Stimulated activated CD4-positive, alpha-beta T cell treated with anti-CD3 and anti-CD28 coated beads, Interleukin-4, amount 100 ng/mL, for 48 hours (primary cell): ENCODE measurements around the gene ONECUT3.

Source experiments
- DNase-seq, 2 donors: peaks; one replicate each; pipeline ENCODE4 v3.0.0-alpha.2; 2020; ENCODE audit warnings: low read depth in 2 of 2

Gene ONECUT3

GRCh38 chr19:1739960-1740629 is 13.2 kb upstream of the ONECUT3 start:
- DNase-seq = no peak

DNA sequence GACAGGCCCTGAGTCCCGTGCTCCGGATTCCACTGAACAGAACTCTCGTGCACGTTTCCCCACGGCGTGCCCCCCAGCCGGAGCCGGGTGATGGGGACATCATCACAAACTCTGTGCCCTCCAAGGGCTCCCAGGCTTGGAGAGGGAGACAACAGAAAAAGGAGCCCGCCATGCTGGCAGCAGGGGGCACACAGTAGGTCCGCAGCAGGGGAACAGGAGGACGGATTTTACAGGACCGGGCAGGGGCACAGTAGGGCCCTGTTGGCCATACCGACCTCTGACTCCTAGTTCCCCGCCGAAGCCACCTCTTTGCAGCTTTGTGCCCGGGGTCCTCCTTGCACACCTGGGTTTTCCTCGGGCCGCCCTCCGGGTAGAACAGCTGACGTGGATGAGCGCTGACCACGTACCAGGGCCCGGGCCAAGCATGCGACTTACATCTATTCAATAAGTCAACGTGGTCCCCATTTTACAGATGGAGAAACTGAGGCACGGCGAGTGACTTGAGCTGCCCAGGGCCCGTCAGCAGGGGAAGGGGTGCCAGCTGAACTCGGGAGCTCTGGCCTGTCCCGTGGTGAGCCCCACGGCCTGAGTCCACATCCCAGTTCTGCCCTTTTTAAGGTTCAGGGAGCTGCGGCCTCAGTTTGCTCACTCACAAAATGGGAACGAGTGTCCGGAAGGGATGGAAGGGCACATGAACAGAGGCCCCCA is 10.2 kb upstream of the ONECUT3 start:
- no peak for DNase-seq

- no peak for DNase-seq
These were observed 9.1 kb upstream of the ONECUT3 start for GRCh38 chr19:1744133-1744665.

DNA sequence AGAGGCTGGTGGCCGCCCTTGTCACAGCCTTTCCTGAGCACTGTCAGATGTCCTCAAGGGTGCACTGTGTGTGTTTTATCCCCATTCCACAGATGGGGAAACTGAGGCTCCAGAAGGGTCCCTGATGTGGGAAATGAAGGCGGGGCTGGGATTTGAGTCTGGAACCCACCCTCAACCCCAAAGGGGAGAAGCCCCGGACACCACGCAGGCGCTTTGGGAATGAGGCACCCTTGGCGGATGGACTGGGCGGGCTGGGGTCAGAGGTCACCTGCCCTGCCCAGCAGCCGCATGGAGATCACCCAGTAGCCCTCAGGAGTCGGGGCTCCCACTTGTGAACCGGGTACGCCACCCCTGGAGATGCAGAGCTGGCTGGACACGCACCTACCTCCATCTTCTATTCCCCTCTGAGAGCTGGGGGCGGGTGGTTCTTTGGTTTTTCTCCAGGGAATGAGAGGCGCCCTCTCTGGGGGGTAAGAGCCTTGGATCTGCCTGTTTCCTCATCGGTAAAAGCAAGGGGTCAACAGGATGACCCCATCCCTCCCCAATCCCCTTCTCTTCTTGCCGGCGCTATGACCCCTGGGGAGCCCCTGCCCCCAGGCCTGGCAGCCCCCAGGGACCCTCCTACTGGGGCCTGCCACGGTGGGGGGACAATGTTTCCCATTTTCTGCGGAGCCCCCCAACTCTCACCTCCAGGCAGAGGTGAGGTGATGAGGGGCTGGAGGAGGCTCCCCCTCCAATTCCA is 8.3 kb upstream of the ONECUT3 start:
- DNase-seq = no peak

DNA sequence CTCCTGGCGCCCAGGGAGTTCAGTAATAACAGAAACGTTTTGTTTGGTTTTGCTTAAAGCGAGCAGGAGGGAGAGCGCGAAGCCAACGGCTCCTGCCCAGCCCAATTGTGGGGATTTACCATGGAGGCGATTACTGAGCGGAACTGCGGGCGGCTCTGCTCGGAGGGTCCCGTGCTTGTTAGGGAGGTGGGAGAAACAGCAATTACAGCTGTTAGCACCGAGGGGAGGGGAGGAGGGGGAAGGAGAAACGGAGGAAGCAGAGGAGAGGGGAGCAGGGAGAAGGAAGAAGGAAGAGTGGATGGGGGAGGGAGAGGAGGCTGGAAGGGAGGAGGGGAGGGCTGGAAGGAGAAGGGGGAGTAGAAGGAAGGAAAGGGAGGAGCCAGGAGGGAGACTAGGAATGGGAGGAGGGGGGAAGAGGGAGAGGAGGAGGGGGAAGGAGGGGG is 7.7 kb upstream of the ONECUT3 start:
- DNase-seq = no peak

- DNase-seq = no peak
These were observed 6.7 kb upstream of the ONECUT3 start for GRCh38 chr19:1746401-1747284.

GRCh38 chr19:1747285-1748114 is 5.8 kb upstream of the ONECUT3 start:
- DNase-seq = peak in 1 of 2 donors; percentile 45

DNA sequence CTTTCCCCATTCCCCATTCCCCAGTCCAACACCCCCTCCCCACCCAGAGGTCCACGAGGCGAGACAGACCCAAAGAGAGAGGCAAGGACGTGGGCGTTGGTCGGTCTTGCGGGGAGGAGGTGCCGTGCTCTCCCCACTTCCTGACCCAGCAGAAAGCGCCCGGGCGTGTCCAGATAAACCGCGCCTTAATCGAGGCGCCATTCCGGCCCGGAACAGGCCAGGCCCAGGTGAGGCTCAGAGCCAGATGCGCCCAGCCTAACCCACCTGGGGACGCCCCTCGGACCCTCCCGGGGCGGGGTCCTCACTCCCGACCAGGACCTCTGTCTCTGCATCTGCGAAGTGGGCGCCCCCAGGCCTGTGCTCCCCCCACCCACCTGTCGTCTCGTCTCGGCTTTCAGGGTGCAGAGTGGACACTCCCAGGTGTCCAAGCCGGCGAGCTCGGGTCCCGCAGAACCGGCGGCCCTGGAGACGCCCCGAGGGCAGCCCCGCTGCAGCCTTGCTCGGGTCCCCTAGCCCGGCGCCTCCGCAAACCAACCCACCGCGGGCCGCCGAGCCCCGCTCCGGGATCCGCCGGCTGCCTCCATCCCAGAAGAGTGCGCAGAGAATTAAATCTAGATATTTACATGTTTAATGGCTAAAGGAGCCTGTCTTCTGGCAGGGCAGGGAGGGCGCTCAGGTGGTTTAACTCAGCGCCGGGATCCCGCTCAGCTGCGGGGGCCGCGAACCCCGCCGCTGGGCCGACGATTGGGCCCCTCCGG is 5.0 kb upstream of the ONECUT3 start:
- no peak for DNase-seq

- DNase-seq = no peak
These were observed 4.4 kb upstream of the ONECUT3 start for GRCh38 chr19:1748873-1749341.

DNA sequence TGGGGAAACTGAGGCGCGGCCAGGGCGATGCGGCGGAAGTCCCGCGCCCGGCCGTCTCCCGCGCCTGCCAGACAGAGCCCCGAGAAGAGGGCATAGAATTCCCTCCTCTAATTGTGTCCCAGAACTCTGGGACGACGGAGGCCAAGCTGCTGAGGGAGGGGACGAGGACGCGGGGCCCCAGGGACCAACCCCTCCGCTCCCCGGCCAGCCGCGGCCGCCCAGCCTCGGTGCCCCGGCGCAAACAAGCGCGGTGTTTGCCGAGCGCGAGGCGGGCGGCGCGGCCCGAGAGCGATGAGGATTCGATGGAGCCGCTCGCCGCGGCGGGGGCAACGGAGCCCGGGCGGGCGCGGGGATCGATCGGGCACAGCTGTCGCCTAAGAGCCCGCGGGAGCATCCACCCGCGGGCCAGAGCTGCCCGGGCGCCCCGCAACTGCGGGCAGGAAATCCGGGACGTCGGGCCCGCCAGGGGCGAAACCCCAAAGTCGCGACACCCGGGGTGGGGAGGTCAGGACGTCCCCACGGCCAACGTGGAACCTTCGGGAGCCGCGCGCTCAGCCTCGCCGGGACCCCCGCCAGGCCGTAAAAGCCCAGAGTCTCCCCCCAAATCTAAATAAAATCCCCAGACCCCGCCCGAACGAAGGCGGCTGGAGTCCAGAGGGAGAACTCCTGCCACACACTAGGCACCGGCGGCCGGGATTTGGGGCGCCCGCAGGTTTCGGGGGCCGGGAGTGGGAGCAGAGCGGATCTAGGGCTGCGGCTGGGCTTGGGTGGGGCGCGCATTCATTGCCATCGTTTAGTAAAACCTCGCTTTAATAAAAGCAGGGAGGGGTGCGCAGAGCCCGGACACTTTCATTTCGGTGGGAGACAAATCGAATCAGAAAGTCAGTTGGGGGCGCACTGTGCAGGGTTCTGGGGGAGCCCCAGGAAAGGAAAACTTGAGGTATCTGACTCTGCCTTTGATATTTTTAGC is 3.6 kb upstream of the ONECUT3 start:
- no peak for DNase-seq

GRCh38 chr19:1750343-1751021 is 2.8 kb upstream of the ONECUT3 start:
- DNase-seq = no peak

- no peak for DNase-seq
These were observed 1.8 kb upstream of the ONECUT3 start for GRCh38 chr19:1751367-1752008.

DNA sequence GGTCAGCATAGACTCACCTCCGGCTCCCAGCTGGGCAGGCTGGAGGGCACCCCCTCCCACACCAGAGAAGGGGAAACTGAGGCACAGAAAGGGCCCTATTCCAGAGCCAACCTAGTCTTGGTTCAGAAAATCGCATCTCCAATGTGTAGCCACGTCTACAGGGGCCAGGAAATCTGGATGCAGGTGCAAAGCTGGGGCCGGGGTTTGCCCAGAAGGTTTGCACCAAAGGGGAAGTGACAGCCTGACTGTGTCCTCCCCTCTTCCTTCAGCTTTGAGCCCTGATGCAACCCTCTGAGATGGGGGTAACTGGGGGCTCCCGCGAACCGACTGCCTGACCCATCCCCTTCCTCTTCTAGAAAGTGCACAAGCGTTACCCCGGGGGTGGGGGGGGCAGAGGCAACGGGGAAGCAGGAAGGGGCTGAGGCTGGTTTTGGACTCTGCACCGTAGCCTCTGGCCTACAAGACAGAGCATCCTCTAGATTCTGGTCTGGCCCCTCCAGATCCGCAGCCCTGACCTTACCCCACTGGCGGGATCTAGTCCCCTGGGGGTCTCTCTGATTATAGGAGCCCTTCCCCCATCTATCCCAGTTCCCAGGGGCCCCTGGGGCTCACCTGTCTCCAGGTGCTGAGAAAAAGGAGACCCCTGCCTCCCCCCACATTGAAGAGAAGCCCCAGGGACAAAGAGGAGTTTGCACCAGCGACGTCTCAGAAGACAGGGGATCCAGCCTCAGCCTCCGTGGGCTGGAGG is 1.1 kb upstream of the ONECUT3 start:
- no peak for DNase-seq

- DNase-seq = no peak
These were observed 821 bp downstream of the ONECUT3 start for GRCh38 chr19:1754018-1754635.

- DNase-seq = no peak
These were observed 1.5 kb downstream of the ONECUT3 start for GRCh38 chr19:1754636-1755466.
